Gastrocnemius medialis (tissue), 4 donors: ENCODE data around the gene DUSP18. TPM values are rescaled to one million over a fixed set of nuclear protein-coding genes. Genes with fewer than 3 reads are reported as not detected.
A peak's percentile ranks its signal among the peaks of the same experiment; 100 is the strongest.

Experiments used
- ATAC-seq, 2 donors: fragments of 150-250 bp; one replicate each; pipeline ENCODE4 v1.9.1; 2016
- DNase-seq, 2 donors: peaks; one replicate each; pipeline ENCODE4 v3.0.0-alpha.2; 2019
- H3K27ac ChIP-seq, 4 donors: fragments of 200-600 bp; sonication (generic); 1 replicate in 1 of 4; 2 replicates in 3 of 4; pipeline ENCODE4 v1.5.1; 2016 to 2018; ENCODE audit warnings: mild to moderate bottlenecking in 2 of 4, moderate library complexity in 1 of 4
- H3K27me3 ChIP-seq, 3 donors: fragments of 200-600 bp; sonication (generic) in 2 of 3; 1 replicate in 1 of 3; 2 replicates in 2 of 3; pipeline versions ENCODE4 v1.5.1 to v1.6.0; 2016 to 2019; ENCODE audit warnings: mild to moderate bottlenecking in 1 of 3, moderate library complexity in 1 of 3
- H3K36me3 ChIP-seq, 2 donors: fragments of 200-600 bp; sonication (generic) in 1 of 2; one replicate each; pipeline ENCODE4 v1.5.1; 2017 to 2018
- H3K4me1 ChIP-seq, 2 donors: fragments of 200-600 bp; sonication (generic) in 1 of 2; one replicate each; pipeline ENCODE4 v1.5.1; 2016 to 2017; ENCODE audit warnings: mild to moderate bottlenecking in 2 of 2
- H3K4me3 ChIP-seq, 4 donors: fragments of 200-600 bp; sonication (generic) in 3 of 4; 1 replicate in 1 of 4; 2 replicates in 3 of 4; pipeline ENCODE4 v1.5.1; 2016 to 2019; ENCODE audit warnings: mild to moderate bottlenecking in 2 of 4
- H3K9me3 ChIP-seq, 3 donors: fragments of 200-600 bp; sonication (generic) in 2 of 3; 1 replicate in 1 of 3; 2 replicates in 2 of 3; pipeline ENCODE4 v1.5.1; 2016 to 2019
- POLR2A ChIP-seq, 2 donors: fragments of 450-650 bp; IDR thresholded peaks; one replicate each; pipeline ENCODE4 v1.6.1; 2017; ENCODE audit warnings: antibody characterized with exemption in 2 of 2, mild to moderate bottlenecking in 2 of 2, moderate library complexity in 2 of 2
- in situ Hi-C, 4 donors: fragments of 200-750 bp; cut with MboI; loops; one replicate each; pipeline versions ENCODE4 v1.15.0 to v1.8.0; 2017; ENCODE audit warnings: low sequenced_read_pairs in 4 of 4
- intact Hi-C: fragments of 100-400 bp; cut with DNase I; formaldehyde crosslinking; loops from one replicate; pipeline ENCODE4 v1.15.1; 2023; ENCODE audit warnings: low total_unique reads
- total RNA-seq, 4 donors: library from RNA; depleted of rRNA; stranded (reverse); fragments of >200 nt; gene quantifications; one replicate each; pipeline versions ENCODE4 v1.1.0 to v1.2.3, GENCODE V29; 2016
- TF ChIP-seq, protein P1 (sequence below), 5 experiments: fragments of 450-650 bp in 3 of 5; fragments of 200-600 bp in 2 of 5; sonication (generic) in 2 of 5; IDR thresholded peaks in 4 of 5; conservative IDR thresholded peaks in 1 of 5; 1 replicate in 4 of 5; 2 replicates in 1 of 5; pipeline ENCODE4 v1.5.1; 2016 to 2019; ENCODE audit warnings: antibody characterized with exemption in 5 of 5, mild to moderate bottlenecking in 3 of 5, moderate library complexity in 3 of 5

The DUSP18 gene
- total RNA-seq, 4 donors from 2014 or later, result 0.82 to 4.3 (median 2.0) TPM

- in situ Hi-C loops, result loop anchor here in 1 of 4 donors (25.0 kb wide), 1 partner anchor 269 kb away; no protein-coding TSS in a partner anchor
Measured at GRCh38 chr22:30643055-30643875, 24.4 kb downstream of the DUSP18 start.

GRCh38 chr22:30640839-30641430 lies 26.7 kb downstream of the DUSP18 start:
- H3K36me3 ChIP-seq, result no peaks in the 10 kb centered on the region
- peaks cover 73% of the 10 kb centered on the region in 2 donors for H3K4me1 ChIP-seq
- TF ChIP-seq, protein P1, sequence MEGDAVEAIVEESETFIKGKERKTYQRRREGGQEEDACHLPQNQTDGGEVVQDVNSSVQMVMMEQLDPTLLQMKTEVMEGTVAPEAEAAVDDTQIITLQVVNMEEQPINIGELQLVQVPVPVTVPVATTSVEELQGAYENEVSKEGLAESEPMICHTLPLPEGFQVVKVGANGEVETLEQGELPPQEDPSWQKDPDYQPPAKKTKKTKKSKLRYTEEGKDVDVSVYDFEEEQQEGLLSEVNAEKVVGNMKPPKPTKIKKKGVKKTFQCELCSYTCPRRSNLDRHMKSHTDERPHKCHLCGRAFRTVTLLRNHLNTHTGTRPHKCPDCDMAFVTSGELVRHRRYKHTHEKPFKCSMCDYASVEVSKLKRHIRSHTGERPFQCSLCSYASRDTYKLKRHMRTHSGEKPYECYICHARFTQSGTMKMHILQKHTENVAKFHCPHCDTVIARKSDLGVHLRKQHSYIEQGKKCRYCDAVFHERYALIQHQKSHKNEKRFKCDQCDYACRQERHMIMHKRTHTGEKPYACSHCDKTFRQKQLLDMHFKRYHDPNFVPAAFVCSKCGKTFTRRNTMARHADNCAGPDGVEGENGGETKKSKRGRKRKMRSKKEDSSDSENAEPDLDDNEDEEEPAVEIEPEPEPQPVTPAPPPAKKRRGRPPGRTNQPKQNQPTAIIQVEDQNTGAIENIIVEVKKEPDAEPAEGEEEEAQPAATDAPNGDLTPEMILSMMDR (IDR thresholded peaks at IDR 0.05 in 4 of 5, conservative IDR thresholded peaks at IDR 0.05 in 1 of 5), result no peak
- TF ChIP-seq POLR2A (IDR thresholded peaks at IDR 0.05), result peak; percentile 32 to 54
- in situ Hi-C loops (loop anchor here in 1 of 4 donors (25.0 kb wide), 1 partner anchor 271 kb away; no protein-coding TSS in a partner anchor), intact Hi-C loops (no loop called here)
- H3K27ac ChIP-seq, result peak overlapping the region; percentile 95 to 99 (median 98)
- H3K27me3 ChIP-seq, result no peaks in the 10 kb centered on the region
- ATAC-seq (peak; percentile 86 to 88), DNase-seq (peak; percentile 71 to 90)
- no peak overlapping the region for H3K4me3 ChIP-seq
- H3K9me3 ChIP-seq, result no peaks in the 10 kb centered on the region

More at GRCh38 chr22:30643055-30643875, 24.4 kb downstream of the DUSP18 start:
- peak overlapping the region; percentile 95 to 99 (median 98) for H3K27ac ChIP-seq
- peak in 1 of 2 donors; percentile 67 for DNase-seq
- H3K9me3 ChIP-seq, result no peaks in the 10 kb centered on the region
- TF ChIP-seq, protein P1 (IDR thresholded peaks at IDR 0.05 in 4 of 5, conservative IDR thresholded peaks at IDR 0.05 in 1 of 5), result no peak
- no peak for TF ChIP-seq POLR2A (IDR thresholded peaks at IDR 0.05)
- H3K27me3 ChIP-seq, result no peaks in the 10 kb centered on the region
- ATAC-seq, result peak in 1 of 2 donors; percentile 25
- intact Hi-C loops, result no loop called here
- H3K4me1 ChIP-seq, result peaks cover 53 to 54% of the 10 kb centered on the region in 2 donors
- H3K4me3 ChIP-seq, result no peak overlapping the region
- H3K36me3 ChIP-seq, result no peaks in the 10 kb centered on the region

GRCh38 chr22:30640361-30640760 lies 27.3 kb downstream of the DUSP18 start:
- intact Hi-C loops (no loop called here), in situ Hi-C loops (loop anchor here in 1 of 4 donors (25.0 kb wide), 1 partner anchor 272 kb away; no protein-coding TSS in a partner anchor)
- TF ChIP-seq POLR2A (IDR thresholded peaks at IDR 0.05), result no peak
- TF ChIP-seq, protein P1 (IDR thresholded peaks at IDR 0.05 in 4 of 5, conservative IDR thresholded peaks at IDR 0.05 in 1 of 5), result no peak
- Histone ChIP-seq H3K27me3 (no peaks in the 10 kb centered on the region), H3K4me1 (peaks cover 73% of the 10 kb centered on the region in 2 donors), H3K27ac (peak overlapping the region; percentile 95 to 99 (median 98)), H3K9me3 (no peaks in the 10 kb centered on the region), H3K4me3 (no peak overlapping the region), H3K36me3 (no peaks in the 10 kb centered on the region)
- DNase-seq (no peak), ATAC-seq (no peak)

DNA sequence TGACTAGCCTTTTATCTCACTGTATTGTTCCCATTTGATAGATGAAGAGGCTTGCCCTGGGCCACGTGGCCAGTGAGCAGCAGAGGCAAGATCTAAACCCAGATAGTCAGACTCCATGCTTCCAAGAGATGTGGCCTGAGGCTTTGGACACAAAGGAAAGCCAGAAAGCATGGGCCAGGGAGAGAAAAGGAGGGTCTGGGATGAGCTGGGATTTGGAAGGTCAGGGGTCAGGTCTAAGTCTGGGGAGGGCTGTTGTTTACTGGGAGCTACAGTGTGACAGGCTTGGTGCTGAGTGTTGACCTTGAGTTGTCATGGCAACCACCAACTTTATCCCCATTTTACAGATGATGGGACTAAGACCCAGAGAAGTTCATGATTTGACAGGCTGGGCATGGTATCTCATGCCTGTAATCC lies 30.0 kb downstream of the DUSP18 start:
- TF ChIP-seq POLR2A (IDR thresholded peaks at IDR 0.05), result no peak
- TF ChIP-seq, protein P1 (IDR thresholded peaks at IDR 0.05 in 4 of 5, conservative IDR thresholded peaks at IDR 0.05 in 1 of 5), result no peak
- Histone ChIP-seq H3K36me3 (no peaks in the 10 kb centered on the region), H3K4me3 (peak overlapping the region in 3 of 4 donors; percentile 67 to 87 (median 68)), H3K27me3 (no peaks in the 10 kb centered on the region), H3K9me3 (no peaks in the 10 kb centered on the region), H3K27ac (peak overlapping the region; percentile 95 to 99 (median 98)), H3K4me1 (peaks cover 59 to 63% of the 10 kb centered on the region in 2 donors)
- in situ Hi-C loops, result loop anchor here (10.0 to 25.0 kb wide), 4 partner anchors 57 to 287 kb away; partner anchors contain the start of gene OSBP2 (in 1 of the 4)
- no peak for ATAC-seq
- no peak for DNase-seq
- intact Hi-C loops, result no loop called here
